ENCODE measurements around the gene DES.

Gene DES

GRCh38 chr2:219419331-219420197 lies 1.4 kb downstream of the DES start:
- DNase-seq (ENCODE audit: low read depth), result no peak

- DNase-seq (ENCODE audit: low read depth), result no peak
Measured at GRCh38 chr2:219420687-219421086, 2.5 kb downstream of the DES start.

- DNase-seq (ENCODE audit: low read depth), result no peak
Measured at GRCh38 chr2:219421323-219421722, 3.1 kb downstream of the DES start.

- DNase-seq (ENCODE audit: low read depth), result no peak
Measured at GRCh38 chr2:219422952-219423534, 4.9 kb downstream of the DES start.

GRCh38 chr2:219423652-219424377 lies 5.6 kb downstream of the DES start:
- DNase-seq (ENCODE audit: low read depth), result no peak

GRCh38 chr2:219425238-219426067 lies 7.3 kb downstream of the DES start:
- no peak for DNase-seq (ENCODE audit: low read depth)

- no peak for DNase-seq (ENCODE audit: low read depth)
Measured at GRCh38 chr2:219426068-219426443, 7.9 kb downstream of the DES start.

- no peak for DNase-seq (ENCODE audit: low read depth)
Measured at GRCh38 chr2:219426534-219427136, 8.5 kb downstream of the DES start.

GRCh38 chr2:219428469-219428868 lies 10.3 kb downstream of the DES start:
- DNase-seq (ENCODE audit: low read depth), result no peak

- DNase-seq (ENCODE audit: low read depth), result no peak
Measured at GRCh38 chr2:219429958-219430606, 11.9 kb downstream of the DES start.

- DNase-seq (ENCODE audit: low read depth), result no peak
Measured at GRCh38 chr2:219430633-219431615, 12.7 kb downstream of the DES start.

GRCh38 chr2:219433666-219434467 lies 15.7 kb downstream of the DES start:
- DNase-seq (ENCODE audit: low read depth), result no peak

GRCh38 chr2:219434468-219434717 lies 16.2 kb downstream of the DES start:
- DNase-seq (ENCODE audit: low read depth), result no peak

- no peak for DNase-seq (ENCODE audit: low read depth)
Measured at GRCh38 chr2:219434718-219435525, 16.7 kb downstream of the DES start, which contains the start of gene SPEG. TSS of gene SPEG (plus strand) at chr2:219434843. CDS start at chr2:219434978, 135 bp downstream.

- no peak for DNase-seq (ENCODE audit: low read depth)
Measured at GRCh38 chr2:219435701-219436100, 17.5 kb downstream of the DES start.

- no peak for DNase-seq (ENCODE audit: low read depth)
Measured at GRCh38 chr2:219436491-219436890, 18.3 kb downstream of the DES start.

- no peak for DNase-seq (ENCODE audit: low read depth)
Measured at GRCh38 chr2:219437141-219437540, 19.0 kb downstream of the DES start.

GRCh38 chr2:219437690-219438206 lies 19.6 kb downstream of the DES start:
- DNase-seq (ENCODE audit: low read depth), result no peak
